ENCODE data around the gene ANKRD60. TPM values are rescaled to one million over a fixed set of nuclear protein-coding genes. Genes with fewer than 3 reads are reported as not detected.

ANKRD60 gene
- total RNA-seq, 2 donors from 2014 or later, result 0.80 TPM; not detected in 1

DNA sequence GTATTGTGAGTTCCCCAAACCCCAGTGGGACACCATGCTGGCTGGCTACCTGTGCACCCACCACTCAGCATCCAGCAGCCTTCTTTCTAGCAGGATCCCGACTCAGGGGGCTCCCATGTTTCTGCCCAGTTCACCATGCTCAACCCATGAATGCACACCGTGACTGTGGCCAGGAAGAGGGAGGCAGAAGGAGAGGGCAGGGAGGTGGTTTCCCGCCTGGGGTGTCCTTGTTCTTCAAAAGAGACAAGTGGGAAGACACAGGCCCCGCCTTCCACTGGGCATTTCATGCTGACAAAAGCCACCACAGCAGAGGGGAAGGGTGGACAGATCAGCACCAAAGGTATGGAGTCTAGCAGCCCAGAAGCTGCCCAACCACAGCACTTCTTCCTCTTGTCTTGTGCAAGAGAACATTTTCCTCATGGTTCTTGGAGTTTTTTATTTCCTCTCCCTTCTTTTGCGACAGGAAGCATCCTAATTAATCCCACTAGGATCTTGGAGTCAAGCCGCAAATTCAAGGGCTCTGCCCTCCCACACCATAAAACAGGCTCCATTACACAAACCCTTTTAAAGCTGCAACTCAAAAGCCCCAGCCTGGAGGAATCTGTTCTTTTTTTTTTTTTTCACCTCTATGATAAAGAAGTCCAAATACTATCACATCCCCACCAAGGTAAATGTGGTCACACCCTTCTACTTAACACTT is 13.5 kb upstream of the ANKRD60 start:
- intact Hi-C loops (cut with DNase I), result no loop called here
- DNase-seq (ENCODE audit: low spot score), result no peak
- Histone ChIP-seq H3K27me3 (replicated peaks; ENCODE audit: insufficient read depth) (no peaks in the 10 kb centered on the region), H3K27ac (no peak overlapping the region), H3K4me1 (replicated peaks) (no peaks in the 10 kb centered on the region), H3K9me3 (no peaks in the 10 kb centered on the region), H3K36me3 (peaks cover 0 to 9% of the 10 kb centered on the region in 2 donors), H3K4me3 (no peak overlapping the region)
- TF ChIP-seq POLR2AphosphoS5 (IDR thresholded peaks at IDR 0.05), result no peak
- TF ChIP-seq POLR2A (IDR thresholded peaks at IDR 0.05), result no peak
- TF ChIP-seq, protein P1, sequence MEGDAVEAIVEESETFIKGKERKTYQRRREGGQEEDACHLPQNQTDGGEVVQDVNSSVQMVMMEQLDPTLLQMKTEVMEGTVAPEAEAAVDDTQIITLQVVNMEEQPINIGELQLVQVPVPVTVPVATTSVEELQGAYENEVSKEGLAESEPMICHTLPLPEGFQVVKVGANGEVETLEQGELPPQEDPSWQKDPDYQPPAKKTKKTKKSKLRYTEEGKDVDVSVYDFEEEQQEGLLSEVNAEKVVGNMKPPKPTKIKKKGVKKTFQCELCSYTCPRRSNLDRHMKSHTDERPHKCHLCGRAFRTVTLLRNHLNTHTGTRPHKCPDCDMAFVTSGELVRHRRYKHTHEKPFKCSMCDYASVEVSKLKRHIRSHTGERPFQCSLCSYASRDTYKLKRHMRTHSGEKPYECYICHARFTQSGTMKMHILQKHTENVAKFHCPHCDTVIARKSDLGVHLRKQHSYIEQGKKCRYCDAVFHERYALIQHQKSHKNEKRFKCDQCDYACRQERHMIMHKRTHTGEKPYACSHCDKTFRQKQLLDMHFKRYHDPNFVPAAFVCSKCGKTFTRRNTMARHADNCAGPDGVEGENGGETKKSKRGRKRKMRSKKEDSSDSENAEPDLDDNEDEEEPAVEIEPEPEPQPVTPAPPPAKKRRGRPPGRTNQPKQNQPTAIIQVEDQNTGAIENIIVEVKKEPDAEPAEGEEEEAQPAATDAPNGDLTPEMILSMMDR (IDR thresholded peaks at IDR 0.05), result no peak
- 88% methylated on average over 6 of the region's 6 CpGs for WGBS

DNA sequence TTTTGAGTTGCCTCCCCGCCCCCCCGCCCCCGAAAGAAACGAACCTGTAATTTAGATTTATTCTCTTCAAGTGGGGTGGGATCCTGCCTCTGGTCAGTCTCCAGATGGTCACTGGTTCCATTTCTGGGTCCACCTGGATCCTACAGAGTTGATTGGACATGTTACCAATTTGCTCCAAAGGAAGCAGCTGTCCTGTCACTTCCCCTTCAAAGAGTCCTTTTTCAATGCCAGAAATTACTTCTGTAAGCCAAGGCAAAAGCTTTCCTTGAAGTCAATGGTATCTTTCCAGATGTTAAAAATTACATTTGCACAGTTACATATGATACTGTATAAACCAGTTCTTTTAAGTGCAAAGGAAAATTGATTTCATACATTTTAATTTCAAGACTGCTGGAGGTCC is 12.0 kb upstream of the ANKRD60 start:
- no peaks in the 10 kb centered on the region for H3K4me1 ChIP-seq (replicated peaks)
- H3K36me3 ChIP-seq, result peaks cover 0 to 9% of the 10 kb centered on the region in 2 donors
- WGBS, result 96% methylated on average over 4 of the region's 4 CpGs
- no peaks in the 10 kb centered on the region for H3K9me3 ChIP-seq
- TF ChIP-seq, protein P1 (IDR thresholded peaks at IDR 0.05), result no peak
- TF ChIP-seq POLR2AphosphoS5 (IDR thresholded peaks at IDR 0.05) (no peak), POLR2A (IDR thresholded peaks at IDR 0.05) (no peak)
- intact Hi-C loops (cut with DNase I), result no loop called here
- no peak overlapping the region for H3K27ac ChIP-seq
- no peaks in the 10 kb centered on the region for H3K27me3 ChIP-seq (replicated peaks; ENCODE audit: insufficient read depth)
- DNase-seq (ENCODE audit: low spot score), result no peak
- H3K4me3 ChIP-seq, result no peak overlapping the region

DNA sequence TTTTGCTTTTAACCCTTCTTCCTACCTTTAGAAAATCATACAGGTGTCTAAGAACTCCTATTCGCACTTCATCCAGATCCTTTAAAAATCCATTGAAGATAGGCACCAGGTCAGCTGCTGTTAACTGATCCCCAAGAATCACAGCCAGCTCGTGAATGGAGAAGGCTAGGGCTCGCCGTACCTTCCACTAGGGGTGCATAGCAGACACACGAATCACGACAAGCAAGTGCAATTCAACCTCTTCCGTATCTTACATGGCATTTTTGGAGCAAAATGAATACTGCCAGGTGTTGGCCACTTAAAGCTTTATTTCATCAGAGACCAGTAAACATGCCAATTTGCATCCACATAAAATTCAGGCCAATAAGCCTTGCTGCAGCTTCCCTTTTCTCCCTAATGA is 10.8 kb upstream of the ANKRD60 start:
- intact Hi-C loops (cut with DNase I), result loop anchor here (5.0 to 10.0 kb wide), 5 partner anchors 208 to 976 kb away; partner anchors contain the start of genes GNAS, GNAS-AS1, NPEPL1 and STX16
- TF ChIP-seq, protein P1 (IDR thresholded peaks at IDR 0.05), result no peak
- TF ChIP-seq POLR2AphosphoS5 (IDR thresholded peaks at IDR 0.05) (no peak), POLR2A (IDR thresholded peaks at IDR 0.05) (no peak)
- Histone ChIP-seq H3K4me3 (no peak overlapping the region), H3K27ac (no peak overlapping the region), H3K27me3 (replicated peaks; ENCODE audit: insufficient read depth) (no peaks in the 10 kb centered on the region), H3K9me3 (no peaks in the 10 kb centered on the region), H3K4me1 (replicated peaks) (no peaks in the 10 kb centered on the region), H3K36me3 (peaks cover 0 to 9% of the 10 kb centered on the region in 2 donors)
- WGBS, result 79% methylated on average over 7 of the region's 7 CpGs
- DNase-seq (ENCODE audit: low spot score), result no peak

DNA sequence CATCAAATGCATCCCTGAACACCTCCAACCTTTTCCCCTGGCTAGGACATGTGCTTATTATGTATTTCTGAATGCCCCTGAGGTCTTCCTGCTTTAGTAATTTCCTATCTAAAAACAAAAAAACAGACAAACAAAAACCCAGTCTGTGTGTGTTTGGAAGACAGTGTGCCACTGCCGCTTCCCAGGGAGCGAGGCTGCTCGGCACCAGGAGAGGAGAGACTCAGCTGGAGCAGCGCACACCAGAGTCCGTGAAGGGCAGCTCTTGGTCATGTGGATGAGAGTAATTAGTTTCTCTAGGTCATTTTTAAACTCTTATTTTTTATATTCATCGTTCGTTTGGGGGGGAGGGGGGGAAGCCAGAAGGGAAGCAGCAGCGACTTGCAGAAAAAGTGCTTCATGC is 10.0 kb upstream of the ANKRD60 start:
- no peak overlapping the region for H3K27ac ChIP-seq
- H3K4me1 ChIP-seq (replicated peaks), result no peaks in the 10 kb centered on the region
- WGBS, result 83% methylated on average over 8 of the region's 8 CpGs
- no peak overlapping the region for H3K4me3 ChIP-seq
- DNase-seq (ENCODE audit: low spot score), result no peak
- no peak for TF ChIP-seq POLR2A (IDR thresholded peaks at IDR 0.05)
- TF ChIP-seq POLR2AphosphoS5 (IDR thresholded peaks at IDR 0.05), result no peak
- TF ChIP-seq, protein P1 (IDR thresholded peaks at IDR 0.05), result no peak
- H3K27me3 ChIP-seq (replicated peaks; ENCODE audit: insufficient read depth), result no peaks in the 10 kb centered on the region
- intact Hi-C loops (cut with DNase I), result loop anchor here (5.0 to 10.0 kb wide), 5 partner anchors 209 to 976 kb away; partner anchors contain the start of genes GNAS, GNAS-AS1, NPEPL1 and STX16
- H3K9me3 ChIP-seq, result no peaks in the 10 kb centered on the region
- peaks cover 0 to 7% of the 10 kb centered on the region in 2 donors for H3K36me3 ChIP-seq
